Smooth muscle cell (in vitro differentiated cells): ENCODE measurements around the gene SEPTIN6. TPM values are rescaled to one million over a fixed set of nuclear protein-coding genes. Genes with fewer than 3 reads are reported as not detected.

Experiments used
- DNase-seq: peaks from one replicate; lab custom pipeline; 2025; ENCODE audit not compliant: unreplicated experiment; lab: John Stamatoyannopoulos, UW
- H2AFZ ChIP-seq: fragments of 200-600 bp; sonication (generic); 2 replicates; pipeline ENCODE4 v1.6.0; 2016; ENCODE audit warnings: antibody characterized with exemption, low read depth, mild to moderate bottlenecking
- H3F3A ChIP-seq: fragments of 200-600 bp; sonication (generic); 2 replicates; pipeline ENCODE4 v1.6.0; 2017; ENCODE audit warnings: antibody characterized with exemption, low read depth
- H3K27ac ChIP-seq: fragments of 200-600 bp; sonication (generic); 2 replicates; pipeline ENCODE4 v1.5.1; 2016; ENCODE audit warnings: low read depth, mild to moderate bottlenecking
- H3K27me3 ChIP-seq: fragments of 200-600 bp; sonication (generic); 2 replicates; pipeline ENCODE4 v1.6.1; 2016; ENCODE audit warnings: low read depth, mild to moderate bottlenecking
- H3K36me3 ChIP-seq: fragments of 200-600 bp; sonication (generic); 2 replicates; pipeline ENCODE4 v1.5.1; 2016; ENCODE audit warnings: low read depth
- H3K4me1 ChIP-seq: fragments of 200-600 bp; sonication (generic); 2 replicates; pipeline ENCODE4 v1.5.1; 2016; ENCODE audit warnings: low read depth
- H3K4me2 ChIP-seq: fragments of 200-600 bp; sonication (generic); 2 replicates; pipeline ENCODE4 v1.6.0; 2016; ENCODE audit warnings: mild to moderate bottlenecking
- H3K4me3 ChIP-seq: fragments of 200-600 bp; sonication (generic); 2 replicates; pipeline ENCODE4 v1.5.1; 2016; ENCODE audit warnings: mild to moderate bottlenecking
- H3K79me2 ChIP-seq: fragments of 200-600 bp; sonication (generic); 2 replicates; pipeline ENCODE4 v1.6.0; 2016; ENCODE audit warnings: low read depth, mild to moderate bottlenecking
- H3K9ac ChIP-seq: fragments of 200-600 bp; sonication (generic); 2 replicates; pipeline ENCODE4 v1.6.0; 2016; ENCODE audit warnings: low read depth
- H3K9me3 ChIP-seq: fragments of 200-600 bp; sonication (generic); replicated peaks from 2 replicates; pipeline ENCODE4 v1.5.1; 2016; ENCODE audit warnings: low read depth
- H4K20me1 ChIP-seq: fragments of 200-600 bp; sonication (generic); 2 replicates; pipeline ENCODE4 v1.6.0; 2016; ENCODE audit warnings: low read depth
- CTCF ChIP-seq: fragments of 200-600 bp; sonication (generic); IDR thresholded peaks from 2 replicates; pipeline ENCODE4 v1.5.1; 2017; ENCODE audit warnings: borderline replicate concordance, mild to moderate bottlenecking, antibody characterized with exemption; ENCODE audit not compliant: insufficient read depth, poor library complexity, severe bottlenecking
- WGBS: methylation state at CpG from one replicate; pipeline ENCODE4 v1.1.7; 2016; ENCODE audit warnings: low lambda C conversion rate; 5-methylcytosine and 5-hydroxymethylcytosine counted together
- polyA plus RNA-seq: library from polyadenylated mRNA; unstranded; fragments of >200 nt; fragmentation: Nextera tagmentation; extraction: Ambion mirVana; gene quantifications from 2 replicates; pipeline ENCODE4 v1.2.1, GENCODE V29; 2016
- total RNA-seq: library from RNA; depleted of rRNA; stranded (reverse); fragments of >200 nt; gene quantifications from 2 replicates; pipeline ENCODE4 v1.2.3, GENCODE V29; 2014

The SEPTIN6 gene
- total and polyA plus RNA-seq, 2 experiments from 2014 or later, result 58.1 to 58.4 TPM

GRCh38 chrX:119708936-119709335, 16.0 kb upstream of the SEPTIN6 start:
- no peak for TF ChIP-seq CTCF
- Histone ChIP-seq H3K27ac (no peak overlapping the region), H3K27me3 (no peaks in the 10 kb centered on the region), H3K4me2 (no peak overlapping the region), H3F3A (no peaks in the 10 kb centered on the region), H3K4me3 (no peak overlapping the region), H2AFZ (no peak overlapping the region), H3K79me2 (no peaks in the 10 kb centered on the region), H4K20me1 (no peaks in the 10 kb centered on the region), H3K36me3 (no peaks in the 10 kb centered on the region), H3K4me1 (no peaks in the 10 kb centered on the region), H3K9ac (no peak overlapping the region), H3K9me3 (no peaks in the 10 kb centered on the region)
- no peak for DNase-seq
- 67% methylated on average over 2 of the region's 2 CpGs for WGBS

- H3K4me2 ChIP-seq, result no peak overlapping the region
- no peak overlapping the region for H3K27ac ChIP-seq
- H3K4me3 ChIP-seq, result no peak overlapping the region
- no peaks in the 10 kb centered on the region for H3K79me2 ChIP-seq
- DNase-seq, result no peak
- no peak overlapping the region for H3K9ac ChIP-seq
- H3K27me3 ChIP-seq, result no peaks in the 10 kb centered on the region
- H4K20me1 ChIP-seq, result no peaks in the 10 kb centered on the region
- no peaks in the 10 kb centered on the region for H3K9me3 ChIP-seq
- no peaks in the 10 kb centered on the region for H3K36me3 ChIP-seq
- no peak overlapping the region for H2AFZ ChIP-seq
- no peaks in the 10 kb centered on the region for H3K4me1 ChIP-seq
- no peak for TF ChIP-seq CTCF
- WGBS, result 71% methylated on average over 5 of the region's 5 CpGs
- H3F3A ChIP-seq, result no peaks in the 10 kb centered on the region
Observed at GRCh38 chrX:119706616-119707015, 13.6 kb upstream of the SEPTIN6 start.

GRCh38 chrX:119698845-119699244, 5.9 kb upstream of the SEPTIN6 start:
- H3K9ac ChIP-seq, result no peak overlapping the region
- H3K4me3 ChIP-seq, result no peak overlapping the region
- no peaks in the 10 kb centered on the region for H3K79me2 ChIP-seq
- DNase-seq, result no peak
- H4K20me1 ChIP-seq, result no peaks in the 10 kb centered on the region
- no peak overlapping the region for H2AFZ ChIP-seq
- H3K4me2 ChIP-seq, result no peak overlapping the region
- no peaks in the 10 kb centered on the region for H3F3A ChIP-seq
- H3K27ac ChIP-seq, result no peak overlapping the region
- TF ChIP-seq CTCF, result peak; percentile 45
- H3K4me1 ChIP-seq, result no peaks in the 10 kb centered on the region
- no peaks in the 10 kb centered on the region for H3K9me3 ChIP-seq
- no peaks in the 10 kb centered on the region for H3K36me3 ChIP-seq
- H3K27me3 ChIP-seq, result no peaks in the 10 kb centered on the region

DNA sequence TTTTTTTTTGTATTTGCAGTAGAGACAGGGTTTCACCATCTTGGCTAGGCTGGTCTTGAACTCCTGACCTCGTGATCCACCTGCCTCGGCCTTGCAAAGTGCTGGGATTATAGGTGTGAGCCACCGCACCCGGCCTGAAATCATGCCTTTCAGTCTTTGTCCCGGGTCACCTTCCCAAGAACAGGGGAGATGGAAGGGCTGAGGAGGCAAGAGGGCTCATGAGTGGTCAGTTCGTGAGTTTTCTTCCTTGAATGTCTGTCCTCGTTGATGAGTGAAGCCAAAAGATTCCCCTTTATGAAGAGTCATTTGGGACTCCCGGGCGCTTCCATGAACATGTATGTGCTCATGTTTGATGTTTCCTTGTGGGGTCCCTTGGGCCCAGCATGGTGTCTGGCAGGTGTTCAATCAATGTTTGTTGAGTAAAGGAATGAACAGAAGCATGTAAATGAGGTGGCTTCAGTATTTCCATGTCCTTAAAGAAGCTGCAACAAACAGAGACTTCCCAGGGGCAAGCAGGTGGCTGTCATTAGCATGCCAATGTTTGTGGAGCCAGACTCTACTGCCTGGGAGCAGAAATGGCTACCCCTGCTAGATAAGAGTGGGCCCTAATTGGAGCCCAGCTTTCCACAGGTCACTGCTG, 3.4 kb upstream of the SEPTIN6 start:
- Histone ChIP-seq H4K20me1 (no peaks in the 10 kb centered on the region), H3K9ac (no peak overlapping the region), H2AFZ (no peak overlapping the region), H3K27me3 (no peaks in the 10 kb centered on the region), H3K36me3 (no peaks in the 10 kb centered on the region), H3K4me3 (no peak overlapping the region), H3K4me1 (no peaks in the 10 kb centered on the region), H3K9me3 (no peaks in the 10 kb centered on the region), H3F3A (no peaks in the 10 kb centered on the region), H3K79me2 (peaks cover 6% of the 10 kb centered on the region), H3K27ac (no peak overlapping the region), H3K4me2 (no peak overlapping the region)
- 73% methylated on average over 9 of the region's 9 CpGs for WGBS
- no peak for TF ChIP-seq CTCF
- no peak for DNase-seq
